Right renal pelvis (tissue), 4 donors: Measurements from ENCODE around the gene ZNF93. TPM values are rescaled to one million over a fixed set of nuclear protein-coding genes. Genes with fewer than 3 reads are reported as not detected.
A peak's percentile ranks its signal among the peaks of the same experiment; 100 is the strongest.
"Not testable (repeated sequence)": the region's sequence is repeated elsewhere in the genome, so short reads cannot be mapped to it uniquely, and the experiment has no call there.

Experiments used
- DNase-seq, 4 donors: peaks; one replicate each; pipeline ENCODE4 v3.0.0-alpha.2; 2013; ENCODE audit warnings: low read depth in 4 of 4, low spot score in 3 of 4, missing footprints in 1 of 4
- polyA plus RNA-seq, 4 donors: library from polyadenylated mRNA; unstranded; fragments of 120-200 nt; gene quantifications; one replicate each; pipeline ENCODE4 v1.2.1, GENCODE V29; 2013; ENCODE audit not compliant: insufficient read length in 4 of 4

The ZNF93 gene
- 10 to 100 TPM; 16.9 to 21.2 (median 19.8) TPM for polyA plus RNA-seq

DNA sequence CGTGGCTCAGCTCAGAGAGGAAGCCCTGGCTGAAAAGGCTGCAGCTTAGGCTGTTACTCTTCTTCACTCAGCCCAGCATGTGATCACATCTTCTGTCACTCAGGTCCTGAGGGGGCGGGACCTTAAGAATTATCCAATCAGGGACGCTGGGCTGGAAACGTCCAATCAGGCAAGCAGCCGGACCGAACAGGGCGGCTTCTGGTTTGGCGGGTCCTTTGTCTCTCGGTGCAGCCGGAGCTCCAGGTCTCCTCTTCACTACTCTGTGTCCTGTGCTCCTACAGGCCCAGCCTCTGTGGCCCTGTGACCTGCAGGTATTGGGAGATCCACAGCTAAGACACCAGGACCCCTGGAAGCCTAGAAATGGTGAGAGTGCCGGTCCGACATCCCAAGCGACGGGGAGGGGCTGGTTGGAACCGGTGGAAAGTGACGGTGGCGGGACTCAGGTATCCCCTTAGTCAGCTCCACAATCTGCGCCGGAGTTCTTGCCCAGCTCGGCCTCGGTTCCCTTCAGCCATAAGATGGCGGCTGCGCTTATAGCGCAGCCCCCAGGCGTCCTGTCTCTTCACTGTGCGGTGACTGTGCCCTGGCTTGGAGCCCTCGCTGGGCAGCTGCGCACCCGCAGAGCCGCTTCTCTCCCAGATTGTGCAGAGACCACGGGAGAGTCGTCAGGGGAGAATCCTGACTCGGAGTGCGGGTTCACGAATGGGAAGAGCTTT lies at the start of gene ZNF93:
Gene ZNF93, plus strand, starts transcription at position 218 of the 716 bp plus-strand sequence. Its CDS starts 143 bp downstream, at position 361.
- DNase-seq, result peak; percentile 91 to 98 (median 96)

DNA sequence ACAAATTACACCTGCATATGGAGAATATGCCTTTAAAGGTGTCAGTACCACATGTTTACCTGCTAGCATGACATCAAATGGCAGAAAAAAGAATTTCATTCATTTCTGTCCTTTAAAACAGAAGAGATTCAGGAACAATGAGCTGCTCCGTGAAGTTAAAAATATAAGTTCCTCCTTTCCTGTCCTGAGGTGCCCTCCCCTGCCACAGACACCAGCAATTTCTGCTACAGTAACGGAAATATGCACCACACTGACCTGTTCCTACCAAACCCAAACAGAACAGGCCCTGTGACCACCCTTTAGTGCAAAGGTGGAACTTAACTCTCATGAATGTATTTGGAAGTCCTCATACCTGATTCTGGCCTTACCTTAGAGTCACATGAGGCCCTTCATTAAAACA lies 49.0 kb upstream of the ZNF93 start:
- DNase-seq, result not testable (repeated sequence)

DNA sequence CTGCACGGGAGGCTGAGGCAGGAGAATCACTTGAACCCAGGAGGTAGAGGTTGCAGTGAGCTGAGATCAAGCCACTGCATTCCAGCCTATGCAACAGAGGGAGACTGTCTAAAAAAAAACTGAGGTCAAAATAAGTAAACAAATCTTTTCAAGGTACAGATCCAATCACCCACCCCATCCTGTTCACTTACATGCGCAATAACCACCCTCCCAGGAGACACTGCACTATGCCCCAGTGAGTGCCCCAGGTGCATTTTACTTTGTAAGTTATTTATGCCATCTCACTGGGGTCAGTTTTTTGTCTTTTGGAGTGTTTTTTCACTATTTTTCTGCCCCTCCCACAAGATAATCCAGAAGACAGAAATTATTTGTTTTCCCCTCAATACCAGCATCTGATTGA lies 42.0 kb upstream of the ZNF93 start:
- DNase-seq, result no peak

DNA sequence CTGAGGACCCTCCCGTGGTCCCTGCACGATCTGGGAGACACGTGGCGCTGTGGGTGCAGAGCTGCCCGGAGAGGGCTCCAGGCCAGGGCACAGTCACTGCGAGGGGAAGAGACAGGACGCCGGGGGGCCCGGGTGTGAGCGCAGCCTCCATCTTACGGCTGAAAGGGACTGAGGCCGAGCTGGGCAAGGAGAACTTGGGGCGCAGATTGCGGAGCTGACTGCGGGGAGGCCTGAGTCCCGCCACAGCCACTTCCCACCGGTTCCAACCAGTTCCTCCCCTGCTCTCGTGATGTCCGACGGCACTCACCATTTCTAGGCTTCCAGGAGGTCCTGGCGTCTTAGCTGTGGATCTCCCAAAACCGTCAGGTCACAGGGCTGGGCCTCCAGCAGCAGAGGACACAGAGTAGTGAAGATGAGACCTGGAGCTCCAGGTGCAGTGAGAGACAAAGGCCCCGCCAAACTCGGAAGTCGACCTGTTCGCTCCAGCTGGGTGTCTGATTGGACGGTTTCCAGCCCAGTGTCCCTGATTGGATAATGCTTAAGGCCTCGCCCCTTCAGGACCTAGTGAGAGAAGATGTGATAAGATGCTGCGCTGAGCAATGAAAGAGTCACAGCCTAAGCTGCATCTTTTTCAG lies 39.9 kb upstream of the ZNF93 start:
- DNase-seq, result peak; percentile 49 to 79 (median 66)

DNA sequence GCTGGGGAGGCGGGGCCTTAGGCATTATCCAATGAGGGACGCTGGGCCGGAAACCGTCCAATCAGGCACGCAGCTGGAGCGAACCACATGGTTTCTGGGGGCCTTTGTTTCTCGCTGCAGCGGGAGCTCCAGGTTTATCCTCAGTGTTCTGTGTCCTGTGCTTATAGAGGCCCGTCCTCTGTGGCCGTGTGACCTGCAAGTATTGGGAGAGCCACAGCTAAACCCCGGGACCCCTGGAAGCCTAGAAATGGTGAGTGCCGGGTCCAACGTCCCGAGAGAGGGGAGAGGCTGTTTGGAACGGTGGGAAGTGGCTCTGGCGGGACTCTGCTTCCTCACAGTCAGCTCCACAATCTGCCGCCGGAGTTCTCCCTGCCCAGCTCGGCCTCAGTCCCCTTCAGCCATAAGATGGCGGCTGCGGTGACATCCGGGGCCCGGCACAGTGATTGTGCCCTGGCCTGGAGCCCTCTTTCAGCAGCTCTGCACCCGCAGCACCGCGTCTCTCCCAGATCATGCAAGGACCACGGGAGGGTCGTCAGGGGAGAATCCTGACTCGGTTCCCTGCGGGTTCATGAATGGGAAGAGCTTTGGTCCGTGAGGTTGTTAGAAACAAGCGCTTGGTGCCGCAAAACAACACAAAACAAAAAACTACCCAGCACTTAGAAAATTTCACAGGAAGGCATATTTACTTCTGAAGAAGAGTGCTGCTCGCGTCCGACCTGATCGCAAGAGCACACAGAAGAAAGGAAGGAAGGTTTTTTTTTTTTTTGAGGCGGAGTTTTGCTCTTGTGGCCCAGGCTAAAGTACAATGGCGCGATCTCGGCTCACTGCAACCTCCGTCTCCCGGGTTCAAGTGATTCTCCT lies 34.8 kb upstream of the ZNF93 start, which contains the start of gene ZNF253:
Gene ZNF253, plus strand, starts transcription at position 133 of the 861 bp plus-strand sequence. Its CDS starts 115 bp downstream, at position 248.
- DNase-seq, result peak; percentile 87 to 98 (median 96)

DNA sequence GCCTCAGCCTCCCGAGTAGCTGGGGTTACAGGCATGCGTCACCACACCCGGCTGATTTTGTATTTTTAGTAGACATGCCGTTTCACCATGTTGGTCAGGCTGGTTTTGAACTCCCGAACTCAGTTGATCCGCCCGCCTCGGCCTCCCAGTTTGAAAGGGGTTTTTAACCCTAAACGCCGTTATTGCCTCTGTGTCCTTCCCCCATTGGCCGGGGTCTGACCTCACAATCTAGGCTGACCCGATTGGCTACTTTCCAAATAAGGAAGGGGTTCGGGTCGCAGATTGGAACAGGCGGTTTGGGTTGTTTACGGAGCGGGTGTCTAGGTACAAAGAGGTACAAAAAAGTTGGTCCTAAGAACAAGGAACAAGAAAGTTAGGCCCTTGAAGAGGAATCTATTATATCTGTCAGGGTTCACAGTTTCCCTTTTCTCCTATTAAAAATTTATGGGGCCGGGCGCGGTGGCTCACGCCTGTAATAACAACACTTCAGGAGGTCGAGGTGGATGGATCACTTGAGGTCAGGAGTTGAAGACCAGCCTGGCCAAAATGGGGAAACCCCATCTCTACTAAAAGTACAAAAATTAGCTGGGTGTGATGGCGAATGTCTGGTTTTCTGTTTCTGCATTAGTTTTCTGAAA lies 34.0 kb upstream of the ZNF93 start:
- DNase-seq, result peak in 3 of 4 donors; percentile 20 to 47 (median 29)

DNA sequence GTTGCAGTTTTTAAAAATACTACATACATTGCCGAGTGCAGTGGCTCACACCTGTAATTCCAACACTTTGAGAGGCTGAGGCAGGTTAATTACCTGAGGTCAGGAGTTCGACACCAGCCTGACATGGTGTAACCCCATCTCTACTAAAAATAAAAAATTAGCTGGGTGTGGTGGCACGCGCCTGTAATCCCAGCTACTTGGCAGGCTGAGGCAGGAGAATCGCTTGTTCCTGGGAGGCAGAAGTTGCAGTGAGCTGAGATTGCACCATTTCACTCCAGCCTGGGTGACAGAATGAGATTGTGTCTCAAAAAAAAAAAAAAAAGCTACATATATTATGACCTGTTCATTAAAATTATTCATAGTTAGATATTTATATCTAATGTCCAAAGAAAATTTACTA lies 30.7 kb upstream of the ZNF93 start:
- DNase-seq, result not testable (repeated sequence)

DNA sequence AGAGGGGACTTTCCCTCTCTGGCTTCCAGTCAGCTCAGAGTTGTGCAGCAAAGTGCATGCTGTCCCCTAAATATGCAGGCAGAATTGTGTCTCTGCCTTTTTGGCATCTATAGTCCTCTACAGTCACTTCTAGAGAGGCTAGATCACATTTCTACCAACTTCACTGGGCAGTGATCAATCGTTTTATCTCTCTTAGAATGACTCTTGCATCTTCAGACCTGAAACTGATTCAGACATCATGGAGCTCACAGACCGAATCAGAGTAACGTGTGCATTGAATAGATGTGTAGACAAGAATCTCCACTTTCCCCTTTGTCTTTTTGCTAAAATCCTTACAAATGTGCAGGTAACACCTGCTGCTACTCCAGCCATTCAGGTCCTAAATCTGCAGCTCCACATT lies 28.8 kb upstream of the ZNF93 start:
- no peak for DNase-seq

DNA sequence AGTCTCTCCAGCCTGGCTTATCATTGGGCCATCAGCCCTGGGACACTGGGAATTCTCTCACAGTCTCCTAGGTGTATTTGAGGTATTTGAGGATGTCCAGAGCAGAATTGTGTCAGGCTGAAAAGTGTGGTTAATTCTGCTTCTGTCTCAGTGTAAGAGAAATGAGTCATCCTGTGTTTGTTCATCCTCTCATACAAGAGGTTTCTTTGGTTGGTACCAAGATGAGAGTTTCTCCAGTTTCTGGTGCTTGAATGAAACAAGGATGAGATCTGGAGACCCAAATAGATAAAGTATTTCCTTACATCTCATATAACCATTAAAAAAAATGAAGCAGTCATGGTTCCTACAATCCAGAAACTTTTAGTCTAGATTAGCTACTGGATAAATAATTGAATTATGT lies 27.4 kb upstream of the ZNF93 start:
- DNase-seq, result no peak

DNA sequence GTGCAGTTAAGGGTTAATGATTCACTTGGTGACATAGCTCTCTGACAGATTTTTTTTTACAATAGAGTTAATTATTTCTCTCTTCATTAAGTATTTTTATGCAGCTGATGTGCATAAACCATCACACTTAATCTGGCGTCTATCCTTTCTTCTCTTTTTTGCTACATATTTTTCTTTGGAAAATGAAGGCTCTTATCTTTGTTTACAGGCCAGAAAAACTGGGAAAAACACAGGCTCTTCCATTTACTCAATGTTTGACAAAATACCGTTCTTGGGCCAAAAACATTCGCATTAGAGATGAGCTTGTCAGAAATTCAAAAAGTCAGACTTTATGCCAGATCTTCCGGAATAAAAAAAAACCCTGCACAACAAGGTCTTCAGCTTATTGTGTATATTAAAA lies 23.0 kb upstream of the ZNF93 start:
- no peak for DNase-seq

DNA sequence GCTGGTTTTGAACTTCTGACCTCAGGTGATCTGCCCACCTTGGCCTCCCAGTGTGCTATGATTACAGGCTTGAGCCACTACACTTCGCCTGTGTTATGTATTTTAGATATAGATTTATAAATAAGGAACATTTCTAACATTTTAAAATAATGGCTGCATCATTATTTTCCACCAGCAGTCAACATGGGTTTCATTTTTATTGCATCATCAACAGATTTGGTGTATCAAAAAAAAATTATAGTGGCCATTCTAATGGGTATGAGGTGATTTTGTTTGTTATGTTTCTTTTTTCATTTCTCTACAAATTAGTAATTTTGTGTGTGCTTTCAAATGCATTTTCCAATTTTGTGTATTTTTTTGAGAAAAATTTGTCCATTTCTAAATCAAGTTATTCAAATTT lies 16.2 kb upstream of the ZNF93 start:
- no peak for DNase-seq

DNA sequence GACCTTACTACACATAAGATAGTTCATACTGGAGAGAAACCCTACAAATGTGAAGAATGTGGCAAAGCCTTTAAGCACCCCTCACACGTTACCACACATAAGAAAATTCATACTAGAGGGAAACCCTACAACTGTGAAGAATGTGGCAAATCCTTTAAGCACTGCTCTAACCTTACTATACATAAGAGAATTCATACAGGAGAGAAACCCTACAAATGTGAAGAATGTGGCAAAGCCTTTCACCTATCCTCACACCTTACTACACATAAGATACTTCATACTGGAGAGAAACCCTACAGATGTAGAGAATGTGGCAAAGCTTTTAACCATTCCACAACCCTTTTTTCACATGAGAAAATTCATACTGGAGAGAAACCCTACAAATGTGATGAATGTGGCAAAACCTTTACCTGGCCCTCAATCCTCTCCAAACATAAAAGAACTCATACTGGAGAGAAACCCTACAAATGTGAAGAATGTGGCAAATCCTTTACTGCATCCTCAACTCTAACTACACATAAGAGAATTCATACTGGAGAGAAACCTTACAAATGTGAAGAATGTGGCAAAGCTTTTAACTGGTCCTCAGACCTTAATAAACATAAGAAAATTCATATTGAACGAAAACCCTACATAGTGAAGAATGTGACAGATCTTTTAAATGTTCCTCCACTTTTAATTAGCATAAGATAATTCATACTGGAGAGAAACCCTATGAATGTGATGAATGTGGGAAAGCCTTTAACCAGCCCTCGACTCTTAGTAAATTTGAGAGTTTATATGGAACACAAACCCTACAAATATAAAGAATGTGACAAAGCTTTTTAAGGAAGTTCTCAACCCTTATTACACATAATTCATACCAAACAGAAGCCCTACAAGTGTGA lies 8.4 kb upstream of the ZNF93 start:
- not testable (repeated sequence) for DNase-seq

DNA sequence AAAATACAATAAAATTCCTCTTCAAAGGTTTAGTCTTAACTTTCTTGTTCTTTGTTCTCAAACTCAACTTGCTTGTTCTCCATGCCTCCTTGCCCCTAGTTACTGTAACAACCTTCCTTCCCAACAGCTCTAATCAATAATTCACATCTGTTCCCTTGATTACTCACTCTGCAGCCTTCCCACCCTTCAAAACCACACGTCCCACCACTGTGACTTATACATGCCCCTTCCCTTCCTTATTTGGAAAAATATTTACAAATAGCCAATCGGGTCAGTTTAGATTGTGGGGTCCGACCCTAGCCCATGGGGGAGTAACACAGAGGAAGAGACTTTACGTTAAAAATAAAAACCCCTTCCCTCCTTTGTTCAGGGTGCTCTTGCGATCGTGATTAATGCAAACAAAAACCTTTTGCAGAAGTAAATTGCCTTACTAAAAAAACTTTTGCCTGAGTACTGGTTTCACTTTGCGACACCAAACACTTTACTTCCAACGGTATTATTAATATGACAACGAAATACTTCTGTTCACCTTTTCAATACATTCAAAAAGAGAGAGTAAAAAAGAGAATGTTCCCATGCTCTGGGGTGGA lies 512 bp upstream of the ZNF93 start:
- DNase-seq, result peak in 3 of 4 donors; percentile 14 to 43 (median 30)

DNA sequence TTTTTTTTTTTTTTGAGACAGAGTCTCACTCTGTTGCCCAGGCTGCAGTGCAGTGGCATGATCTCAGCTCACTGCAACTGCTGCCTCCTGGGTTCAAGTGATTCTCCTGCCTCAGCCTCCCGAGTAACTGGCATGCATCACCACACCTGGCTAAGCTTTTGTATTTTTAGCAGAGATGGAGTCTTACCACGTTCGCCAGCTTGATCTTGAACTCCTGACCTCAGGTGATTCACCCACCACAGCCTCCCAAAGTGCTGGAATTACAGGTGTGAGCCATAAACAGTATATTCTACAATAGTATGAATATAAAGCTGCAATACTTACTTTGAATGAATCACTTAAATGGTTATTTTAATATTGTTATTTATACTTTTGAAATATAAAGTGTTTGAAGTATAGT lies 6.8 kb downstream of the ZNF93 start:
- DNase-seq, result not testable (repeated sequence)

DNA sequence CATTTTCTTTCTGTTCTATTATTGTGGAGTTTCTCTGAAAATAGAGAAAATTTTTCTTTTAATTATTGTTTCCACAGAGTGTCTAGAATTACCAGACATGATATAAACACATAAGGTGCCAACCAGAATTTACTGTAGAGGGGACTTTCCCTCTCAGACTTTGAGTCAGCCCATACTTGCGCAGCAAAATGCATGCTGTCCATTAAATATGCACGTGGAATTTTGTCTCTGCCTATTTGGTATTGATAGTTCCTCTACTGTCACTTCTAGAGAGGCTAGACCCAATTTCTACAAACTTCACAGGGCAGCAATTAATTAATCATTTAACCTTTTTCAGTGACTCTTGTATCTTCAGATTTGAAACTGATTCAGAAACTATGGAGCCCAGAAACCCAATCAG lies 8.9 kb downstream of the ZNF93 start:
- no peak for DNase-seq

DNA sequence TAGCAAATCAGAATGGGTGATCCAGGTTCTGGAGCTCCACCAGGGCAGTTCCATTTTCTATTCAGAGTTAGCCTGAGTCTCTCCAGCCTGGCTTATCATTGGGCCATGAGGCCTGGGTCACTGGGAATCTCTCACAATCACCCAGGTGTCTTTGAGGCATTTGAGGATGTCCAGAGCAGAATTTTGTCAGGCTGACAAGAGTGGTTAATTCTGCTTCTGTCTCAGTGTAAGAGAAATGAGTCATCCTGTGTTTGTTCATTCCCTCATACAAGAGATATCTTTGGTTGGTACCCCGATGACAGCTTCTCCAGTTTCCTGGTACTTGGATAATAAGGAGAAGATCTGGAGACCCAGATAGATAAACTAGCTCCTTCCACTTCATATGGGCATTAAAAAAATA lies 10.4 kb downstream of the ZNF93 start:
- DNase-seq, result no peak

DNA sequence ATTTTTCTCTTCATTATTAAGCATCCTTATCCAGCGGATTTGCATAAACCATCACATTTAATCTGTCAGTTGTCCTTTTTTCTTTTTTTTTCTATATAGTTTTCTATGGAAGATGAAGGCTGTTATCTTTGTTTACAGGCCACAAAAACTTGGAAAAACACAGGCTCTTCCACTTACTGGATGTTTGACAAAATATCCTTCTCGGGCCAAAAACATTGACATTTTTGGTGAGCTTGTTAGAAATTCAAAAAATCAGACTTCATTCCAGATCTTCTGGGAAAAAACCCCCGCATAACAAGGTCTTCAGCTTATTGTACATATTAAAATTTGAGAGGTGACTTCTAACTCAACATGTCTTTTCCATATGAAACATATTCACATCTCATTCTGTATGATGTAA lies 13.8 kb downstream of the ZNF93 start:
- no peak for DNase-seq

DNA sequence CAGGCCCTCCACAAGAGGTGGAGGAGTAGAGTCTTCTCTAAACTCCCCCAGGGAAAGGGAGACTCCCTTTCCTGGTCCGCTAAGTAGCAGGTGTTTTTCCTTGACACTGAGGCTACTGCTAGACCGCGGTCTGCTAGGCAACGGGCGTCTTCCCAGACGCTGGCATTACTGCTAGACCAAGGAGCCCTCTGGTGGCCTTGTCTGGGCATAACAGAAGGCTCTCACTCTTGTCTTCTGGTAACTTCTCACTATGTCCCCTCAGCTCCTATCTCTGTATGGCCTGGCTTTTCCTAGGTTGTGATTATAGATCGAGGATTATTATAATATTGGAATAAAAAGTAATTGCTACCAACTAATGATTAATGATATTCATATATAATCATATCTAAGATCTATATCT lies 29.7 kb downstream of the ZNF93 start:
- DNase-seq, result not testable (repeated sequence)
